Neutrophil (primary cell): ENCODE measurements around the gene ANKRD50.

Experiments
- H3K27ac ChIP-seq: fragments of 200-600 bp; sonication (generic); 2 replicates; pipeline ENCODE4 v1.5.1; 2016; ENCODE audit warnings: mild to moderate bottlenecking, moderate library complexity
- H3K27me3 ChIP-seq: fragments of 200-600 bp; sonication (generic); 2 replicates; pipeline ENCODE4 v1.6.0; 2016; ENCODE audit warnings: mild to moderate bottlenecking
- H3K36me3 ChIP-seq: fragments of 200-600 bp; sonication (generic); 2 replicates; pipeline ENCODE4 v1.5.1; 2017
- H3K4me1 ChIP-seq, 2 experiments: fragments of 200-600 bp in 1 of 2; sonication (generic) in 1 of 2; 1 replicate in 1 of 2; 2 replicates in 1 of 2; pipeline versions ENCODE4 v1.5.1 to v1.6.1; 2013 to 2016; ENCODE audit warnings: low read depth in 1 of 2, low read length in 1 of 2, mild to moderate bottlenecking in 1 of 2, moderate library complexity in 1 of 2; ENCODE audit not compliant: control insufficient read depth in 1 of 2, insufficient read depth in 1 of 2
- H3K4me3 ChIP-seq, 2 experiments: fragments of 200-600 bp in 1 of 2; sonication (generic) in 1 of 2; 1 replicate in 1 of 2; 2 replicates in 1 of 2; pipeline ENCODE4 v1.5.1; 2013 to 2016; ENCODE audit warnings: low read depth in 1 of 2, low read length in 1 of 2, mild to moderate bottlenecking in 1 of 2, moderate library complexity in 1 of 2
- H3K9me3 ChIP-seq: fragments of 200-600 bp; sonication (generic); 2 replicates; pipeline ENCODE4 v1.5.1; 2016
- CTCF ChIP-seq: fragments of 200-600 bp; sonication (generic); IDR thresholded peaks from 2 replicates; pipeline ENCODE4 v1.5.1; 2016; ENCODE audit warnings: antibody characterized with exemption

Gene ANKRD50

GRCh38 chr4:124694306-124694705 is 18.2 kb downstream of the ANKRD50 start:
- no peaks in the 10 kb centered on the region for H3K36me3 ChIP-seq
- H3K9me3 ChIP-seq = no peaks in the 10 kb centered on the region
- no peak overlapping the region for H3K4me3 ChIP-seq
- no peak overlapping the region for H3K27ac ChIP-seq
- H3K4me1 ChIP-seq = no peaks in the 10 kb centered on the region
- no peak for TF ChIP-seq CTCF
- H3K27me3 ChIP-seq = no peaks in the 10 kb centered on the region

GRCh38 chr4:124691801-124692200 is 20.7 kb downstream of the ANKRD50 start:
- H3K27ac ChIP-seq = no peak overlapping the region
- H3K27me3 ChIP-seq = no peaks in the 10 kb centered on the region
- H3K36me3 ChIP-seq = no peaks in the 10 kb centered on the region
- no peak for TF ChIP-seq CTCF
- H3K4me3 ChIP-seq = no peak overlapping the region
- no peaks in the 10 kb centered on the region for H3K9me3 ChIP-seq
- no peaks in the 10 kb centered on the region for H3K4me1 ChIP-seq

- Histone ChIP-seq H3K4me3 (no peak overlapping the region), H3K36me3 (no peaks in the 10 kb centered on the region), H3K9me3 (no peaks in the 10 kb centered on the region), H3K27me3 (no peaks in the 10 kb centered on the region), H3K27ac (no peak overlapping the region), H3K4me1 (no peaks in the 10 kb centered on the region)
- TF ChIP-seq CTCF = no peak
Measured at GRCh38 chr4:124686279-124686678, 26.3 kb downstream of the ANKRD50 start.

- H3K4me1 ChIP-seq = no peaks in the 10 kb centered on the region
- no peaks in the 10 kb centered on the region for H3K9me3 ChIP-seq
- no peak overlapping the region for H3K27ac ChIP-seq
- no peaks in the 10 kb centered on the region for H3K36me3 ChIP-seq
- H3K4me3 ChIP-seq = no peak overlapping the region
- no peaks in the 10 kb centered on the region for H3K27me3 ChIP-seq
- TF ChIP-seq CTCF = no peak
Measured at GRCh38 chr4:124685851-124686250, 26.7 kb downstream of the ANKRD50 start.

GRCh38 chr4:124684301-124684700 is 28.2 kb downstream of the ANKRD50 start:
- Histone ChIP-seq H3K4me1 (no peaks in the 10 kb centered on the region), H3K36me3 (no peaks in the 10 kb centered on the region), H3K4me3 (no peak overlapping the region), H3K9me3 (no peaks in the 10 kb centered on the region), H3K27me3 (no peaks in the 10 kb centered on the region), H3K27ac (no peak overlapping the region)
- no peak for TF ChIP-seq CTCF

- Histone ChIP-seq H3K9me3 (no peaks in the 10 kb centered on the region), H3K4me3 (no peak overlapping the region), H3K27me3 (no peaks in the 10 kb centered on the region), H3K36me3 (no peaks in the 10 kb centered on the region), H3K27ac (no peak overlapping the region), H3K4me1 (no peaks in the 10 kb centered on the region)
- TF ChIP-seq CTCF = no peak
Measured at GRCh38 chr4:124682384-124682783, 30.1 kb downstream of the ANKRD50 start.
